Measurements from ENCODE around the gene RALGAPA2.

DNA sequence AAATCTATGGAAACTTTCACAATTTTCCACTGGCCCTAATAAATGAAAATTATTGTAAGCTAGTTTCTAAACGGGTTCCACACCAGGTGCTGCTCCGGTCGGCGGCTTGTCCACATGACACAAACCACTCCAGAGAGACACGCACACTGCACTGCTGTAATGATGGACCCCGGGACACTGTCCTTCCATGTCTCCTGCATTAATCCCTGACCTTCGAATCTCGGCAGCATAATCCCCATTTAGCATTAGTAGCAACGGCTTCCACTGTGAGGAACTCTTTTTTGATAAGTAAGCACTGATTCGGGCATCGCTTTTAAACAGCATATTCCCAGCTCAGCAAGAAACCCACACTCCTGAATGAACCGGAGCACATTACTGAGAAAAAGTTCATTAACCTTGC is 301.0 kb downstream of the RALGAPA2 start:
- TF ChIP-seq, protein P1, sequence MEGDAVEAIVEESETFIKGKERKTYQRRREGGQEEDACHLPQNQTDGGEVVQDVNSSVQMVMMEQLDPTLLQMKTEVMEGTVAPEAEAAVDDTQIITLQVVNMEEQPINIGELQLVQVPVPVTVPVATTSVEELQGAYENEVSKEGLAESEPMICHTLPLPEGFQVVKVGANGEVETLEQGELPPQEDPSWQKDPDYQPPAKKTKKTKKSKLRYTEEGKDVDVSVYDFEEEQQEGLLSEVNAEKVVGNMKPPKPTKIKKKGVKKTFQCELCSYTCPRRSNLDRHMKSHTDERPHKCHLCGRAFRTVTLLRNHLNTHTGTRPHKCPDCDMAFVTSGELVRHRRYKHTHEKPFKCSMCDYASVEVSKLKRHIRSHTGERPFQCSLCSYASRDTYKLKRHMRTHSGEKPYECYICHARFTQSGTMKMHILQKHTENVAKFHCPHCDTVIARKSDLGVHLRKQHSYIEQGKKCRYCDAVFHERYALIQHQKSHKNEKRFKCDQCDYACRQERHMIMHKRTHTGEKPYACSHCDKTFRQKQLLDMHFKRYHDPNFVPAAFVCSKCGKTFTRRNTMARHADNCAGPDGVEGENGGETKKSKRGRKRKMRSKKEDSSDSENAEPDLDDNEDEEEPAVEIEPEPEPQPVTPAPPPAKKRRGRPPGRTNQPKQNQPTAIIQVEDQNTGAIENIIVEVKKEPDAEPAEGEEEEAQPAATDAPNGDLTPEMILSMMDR (IDR thresholded peaks at IDR 0.05), result no peak
- TF ChIP-seq POLR2A (IDR thresholded peaks at IDR 0.05), result no peak
